ENCODE results near the gene TRMT112.

DNA sequence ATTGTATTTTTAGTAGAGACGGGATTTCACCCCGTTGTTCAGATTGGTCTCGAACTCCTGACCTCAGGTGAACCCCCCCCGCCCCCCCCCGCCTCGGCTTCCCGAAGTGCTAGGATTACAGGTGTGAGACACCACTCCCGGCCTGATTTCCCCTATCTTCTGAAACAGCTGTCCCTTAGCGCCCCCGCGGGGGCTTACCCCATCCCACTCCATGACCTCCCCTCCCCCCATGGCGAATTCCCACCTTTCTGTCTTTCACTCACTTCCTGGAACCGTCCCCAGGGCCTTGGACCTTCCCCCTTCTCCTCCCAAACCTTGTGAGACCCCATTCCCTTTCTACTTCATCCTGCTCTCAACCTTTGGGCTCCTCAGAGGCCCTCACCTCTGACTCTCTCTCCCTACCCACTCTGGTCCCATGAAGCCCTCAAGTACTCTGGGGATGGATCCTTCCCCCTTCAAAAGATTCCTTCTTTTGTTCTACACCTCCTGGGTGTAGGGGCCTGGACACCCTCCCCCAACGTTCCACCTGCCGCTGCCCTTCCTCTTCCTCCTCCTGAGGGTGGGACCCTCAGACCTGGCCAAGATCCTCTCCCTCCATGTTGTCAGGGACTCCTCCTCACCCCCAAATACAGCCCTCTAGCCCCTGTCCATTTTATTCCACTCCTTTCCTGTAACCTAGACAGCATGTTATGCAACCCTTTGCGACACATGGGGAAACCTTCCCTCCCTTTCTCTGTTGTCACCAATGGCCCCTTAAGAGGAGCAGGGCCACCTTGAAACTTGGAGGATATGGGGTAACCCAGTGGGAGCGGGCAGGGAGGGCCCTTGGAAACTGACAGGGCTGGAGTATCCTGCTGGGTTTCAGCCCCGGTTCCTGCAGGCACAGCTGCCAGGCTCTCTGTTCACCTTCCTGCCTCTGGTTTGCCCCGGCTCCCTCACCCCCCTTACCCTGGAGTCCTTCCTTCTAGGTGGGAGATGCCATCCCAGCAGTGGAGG is 1.7 kb upstream of the TRMT112 start:
- TF ChIP-seq, protein P1, sequence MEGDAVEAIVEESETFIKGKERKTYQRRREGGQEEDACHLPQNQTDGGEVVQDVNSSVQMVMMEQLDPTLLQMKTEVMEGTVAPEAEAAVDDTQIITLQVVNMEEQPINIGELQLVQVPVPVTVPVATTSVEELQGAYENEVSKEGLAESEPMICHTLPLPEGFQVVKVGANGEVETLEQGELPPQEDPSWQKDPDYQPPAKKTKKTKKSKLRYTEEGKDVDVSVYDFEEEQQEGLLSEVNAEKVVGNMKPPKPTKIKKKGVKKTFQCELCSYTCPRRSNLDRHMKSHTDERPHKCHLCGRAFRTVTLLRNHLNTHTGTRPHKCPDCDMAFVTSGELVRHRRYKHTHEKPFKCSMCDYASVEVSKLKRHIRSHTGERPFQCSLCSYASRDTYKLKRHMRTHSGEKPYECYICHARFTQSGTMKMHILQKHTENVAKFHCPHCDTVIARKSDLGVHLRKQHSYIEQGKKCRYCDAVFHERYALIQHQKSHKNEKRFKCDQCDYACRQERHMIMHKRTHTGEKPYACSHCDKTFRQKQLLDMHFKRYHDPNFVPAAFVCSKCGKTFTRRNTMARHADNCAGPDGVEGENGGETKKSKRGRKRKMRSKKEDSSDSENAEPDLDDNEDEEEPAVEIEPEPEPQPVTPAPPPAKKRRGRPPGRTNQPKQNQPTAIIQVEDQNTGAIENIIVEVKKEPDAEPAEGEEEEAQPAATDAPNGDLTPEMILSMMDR (IDR thresholded peaks at IDR 0.05 in 2 of 3, conservative IDR thresholded peaks at IDR 0.05 in 1 of 3; ENCODE audit: borderline replicate concordance in 1 of 3, insufficient read depth in 1 of 3, low read depth in 2 of 3, low read length in 2 of 3): no peak
- TF ChIP-seq REST (IDR thresholded peaks at IDR 0.05; ENCODE audit: low read depth) (no peak), POLR2A (IDR thresholded peaks at IDR 0.05; ENCODE audit: borderline replicate concordance, extremely low read depth, insufficient read depth, insufficient read length) (no peak), ZFX (IDR thresholded peaks at IDR 0.05) (no peak), POLR2AphosphoS5 (IDR thresholded peaks at IDR 0.05; ENCODE audit: low read depth, low read length) (no peak), SP1 (IDR thresholded peaks at IDR 0.05; ENCODE audit: low read depth) (no peak)
- TF ChIP-seq, protein P2, sequence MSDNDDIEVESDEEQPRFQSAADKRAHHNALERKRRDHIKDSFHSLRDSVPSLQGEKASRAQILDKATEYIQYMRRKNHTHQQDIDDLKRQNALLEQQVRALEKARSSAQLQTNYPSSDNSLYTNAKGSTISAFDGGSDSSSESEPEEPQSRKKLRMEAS (IDR thresholded peaks at IDR 0.05): no peak

Data from HCT116 (cell line).